Measurements from ENCODE around the gene RUVBL1.

DNA sequence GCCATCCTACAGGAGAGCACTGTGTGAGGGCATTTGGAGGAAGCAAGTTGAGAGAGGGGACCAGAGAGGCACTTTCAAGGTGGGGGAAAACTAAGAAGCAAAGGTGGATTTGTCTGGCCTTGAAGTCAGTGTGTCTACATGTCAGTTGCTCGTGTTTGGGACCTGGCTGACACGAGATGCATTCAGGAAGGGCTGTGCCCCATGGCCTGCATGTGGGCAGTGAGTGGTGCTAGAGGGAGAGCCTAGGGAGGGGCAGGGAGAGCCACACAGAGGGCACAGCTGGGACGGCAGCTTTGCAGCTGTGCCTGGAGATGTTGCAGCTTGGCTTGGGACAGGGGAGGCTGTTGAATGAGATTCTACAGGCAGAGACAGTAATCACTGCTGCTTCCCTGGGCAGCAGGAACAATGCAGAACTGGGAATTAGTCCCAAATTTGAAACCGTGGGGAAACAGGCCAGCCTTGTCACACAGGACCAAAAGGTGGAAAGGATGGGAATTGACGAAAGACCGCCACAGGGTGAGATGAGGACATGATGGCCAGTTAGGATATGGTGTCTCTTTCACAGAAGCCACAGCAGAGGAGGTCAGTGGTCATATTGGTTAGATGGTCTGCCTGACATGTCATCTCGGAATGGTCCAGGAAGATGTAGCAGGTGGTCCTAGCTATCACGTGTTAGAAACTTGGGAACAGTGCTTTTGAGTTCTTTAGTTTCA lies 61.4 kb downstream of the RUVBL1 start:
- TF ChIP-seq, protein P1, sequence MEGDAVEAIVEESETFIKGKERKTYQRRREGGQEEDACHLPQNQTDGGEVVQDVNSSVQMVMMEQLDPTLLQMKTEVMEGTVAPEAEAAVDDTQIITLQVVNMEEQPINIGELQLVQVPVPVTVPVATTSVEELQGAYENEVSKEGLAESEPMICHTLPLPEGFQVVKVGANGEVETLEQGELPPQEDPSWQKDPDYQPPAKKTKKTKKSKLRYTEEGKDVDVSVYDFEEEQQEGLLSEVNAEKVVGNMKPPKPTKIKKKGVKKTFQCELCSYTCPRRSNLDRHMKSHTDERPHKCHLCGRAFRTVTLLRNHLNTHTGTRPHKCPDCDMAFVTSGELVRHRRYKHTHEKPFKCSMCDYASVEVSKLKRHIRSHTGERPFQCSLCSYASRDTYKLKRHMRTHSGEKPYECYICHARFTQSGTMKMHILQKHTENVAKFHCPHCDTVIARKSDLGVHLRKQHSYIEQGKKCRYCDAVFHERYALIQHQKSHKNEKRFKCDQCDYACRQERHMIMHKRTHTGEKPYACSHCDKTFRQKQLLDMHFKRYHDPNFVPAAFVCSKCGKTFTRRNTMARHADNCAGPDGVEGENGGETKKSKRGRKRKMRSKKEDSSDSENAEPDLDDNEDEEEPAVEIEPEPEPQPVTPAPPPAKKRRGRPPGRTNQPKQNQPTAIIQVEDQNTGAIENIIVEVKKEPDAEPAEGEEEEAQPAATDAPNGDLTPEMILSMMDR (IDR thresholded peaks at IDR 0.05; ENCODE audit: poor library complexity) = no peak
- TF ChIP-seq EZH2 (IDR thresholded peaks at IDR 0.05; ENCODE audit: borderline replicate concordance) (no peak), EZH2phosphoT487 (IDR thresholded peaks at IDR 0.05; ENCODE audit: low read depth, severe bottlenecking, unreplicated experiment) (no peak)

Measured in hepatocyte (in vitro differentiated cells).